GM21576 (cell line): Measurements from ENCODE around the gene AFF3.

Experiments used
- ATAC-seq: cut with Tn5 transposase; IDR thresholded peaks from one replicate; pipeline ENCODE4 v1.9.1; 2021; ENCODE audit warnings: mild to moderate bottlenecking, moderate library complexity; ENCODE audit not compliant: unreplicated experiment

The AFF3 gene

GRCh38 chr2:99899058-99899855 lies 243.1 kb downstream of the AFF3 start:
- no peak for ATAC-seq

- no peak for ATAC-seq
These were observed 243.9 kb downstream of the AFF3 start for GRCh38 chr2:99898336-99899048.

GRCh38 chr2:99891428-99891780 lies 251.0 kb downstream of the AFF3 start:
- ATAC-seq, result no peak

DNA sequence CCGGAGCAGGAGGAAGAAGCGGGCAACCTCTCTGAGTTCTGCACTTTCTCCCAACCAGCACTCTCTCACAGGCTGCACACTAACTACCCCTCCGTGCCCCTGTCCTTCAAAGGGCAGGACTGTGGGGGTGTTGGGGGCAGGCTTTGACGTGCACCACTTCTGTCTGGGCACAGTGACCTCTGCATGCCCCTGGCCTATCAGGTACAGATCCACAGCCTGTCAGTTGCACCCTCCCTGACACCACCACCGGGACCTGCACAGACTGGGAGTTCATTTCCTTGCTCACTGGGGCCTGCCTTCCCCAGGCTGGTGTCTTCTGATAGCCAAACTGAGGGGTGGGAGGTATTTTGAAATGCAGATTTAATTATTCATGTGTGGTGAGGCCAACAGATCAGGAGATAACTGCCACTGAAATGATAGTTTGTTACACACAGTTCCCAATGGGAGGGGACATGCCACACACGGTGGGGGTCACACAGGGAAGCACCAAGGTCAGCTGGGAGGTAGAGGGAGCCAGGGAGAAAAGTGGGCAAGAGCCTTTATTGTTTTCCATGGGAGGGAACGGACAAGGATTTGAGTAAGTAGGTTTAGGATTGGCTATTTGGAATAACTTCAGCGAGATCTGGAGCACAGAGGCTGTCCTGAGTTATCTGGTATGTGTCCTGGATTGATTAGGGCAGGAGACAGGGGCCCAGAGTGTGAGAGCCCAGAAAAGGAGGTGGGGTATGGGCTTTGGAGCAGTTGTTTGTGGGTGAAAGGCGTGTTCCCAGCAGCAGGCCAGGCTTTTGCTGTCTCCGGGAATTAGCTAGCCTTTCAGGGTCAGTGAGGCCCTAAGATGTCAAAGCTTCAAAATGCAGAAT lies 251.6 kb downstream of the AFF3 start:
- ATAC-seq, result no peak

- no peak for ATAC-seq
These were observed 253.8 kb downstream of the AFF3 start for GRCh38 chr2:99888617-99889016.

GRCh38 chr2:99886418-99886817 lies 256.0 kb downstream of the AFF3 start:
- ATAC-seq, result no peak

- no peak for ATAC-seq
These were observed 259.0 kb downstream of the AFF3 start for GRCh38 chr2:99883358-99883757.

DNA sequence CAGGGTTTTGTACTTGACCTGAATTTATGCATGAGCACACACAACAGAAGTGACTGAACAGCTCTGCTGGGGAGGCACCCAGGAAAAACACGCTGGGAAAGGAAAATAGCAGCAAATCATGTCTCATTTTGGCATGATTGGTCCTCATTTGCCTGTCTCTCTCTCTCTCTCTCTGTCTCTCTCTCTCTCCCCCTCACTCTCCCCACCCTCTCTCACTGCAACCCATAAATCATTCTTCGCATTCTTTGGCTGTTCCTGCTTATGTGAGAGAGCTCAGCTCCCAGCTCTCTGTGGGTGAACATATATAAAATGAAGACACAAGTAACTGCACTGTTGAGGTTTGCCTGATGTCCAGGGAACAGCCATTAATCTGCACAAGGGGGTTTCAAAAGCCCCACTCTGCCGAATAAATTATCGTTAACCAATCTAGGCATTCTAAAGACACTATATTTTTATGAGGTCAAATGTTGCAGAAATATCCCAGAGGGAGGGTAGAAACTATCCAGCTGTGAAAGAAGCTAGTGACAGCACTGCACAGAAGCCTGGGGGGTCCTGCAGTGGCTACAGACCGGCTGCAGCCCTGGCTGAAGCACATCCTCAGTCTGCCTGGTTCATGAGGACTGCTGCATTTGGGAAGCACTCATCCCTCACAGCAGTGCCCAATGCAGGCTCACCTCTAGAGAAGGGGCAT lies 260.3 kb downstream of the AFF3 start:
- no peak for ATAC-seq

GRCh38 chr2:99880964-99881294 lies 261.5 kb downstream of the AFF3 start:
- ATAC-seq, result no peak

DNA sequence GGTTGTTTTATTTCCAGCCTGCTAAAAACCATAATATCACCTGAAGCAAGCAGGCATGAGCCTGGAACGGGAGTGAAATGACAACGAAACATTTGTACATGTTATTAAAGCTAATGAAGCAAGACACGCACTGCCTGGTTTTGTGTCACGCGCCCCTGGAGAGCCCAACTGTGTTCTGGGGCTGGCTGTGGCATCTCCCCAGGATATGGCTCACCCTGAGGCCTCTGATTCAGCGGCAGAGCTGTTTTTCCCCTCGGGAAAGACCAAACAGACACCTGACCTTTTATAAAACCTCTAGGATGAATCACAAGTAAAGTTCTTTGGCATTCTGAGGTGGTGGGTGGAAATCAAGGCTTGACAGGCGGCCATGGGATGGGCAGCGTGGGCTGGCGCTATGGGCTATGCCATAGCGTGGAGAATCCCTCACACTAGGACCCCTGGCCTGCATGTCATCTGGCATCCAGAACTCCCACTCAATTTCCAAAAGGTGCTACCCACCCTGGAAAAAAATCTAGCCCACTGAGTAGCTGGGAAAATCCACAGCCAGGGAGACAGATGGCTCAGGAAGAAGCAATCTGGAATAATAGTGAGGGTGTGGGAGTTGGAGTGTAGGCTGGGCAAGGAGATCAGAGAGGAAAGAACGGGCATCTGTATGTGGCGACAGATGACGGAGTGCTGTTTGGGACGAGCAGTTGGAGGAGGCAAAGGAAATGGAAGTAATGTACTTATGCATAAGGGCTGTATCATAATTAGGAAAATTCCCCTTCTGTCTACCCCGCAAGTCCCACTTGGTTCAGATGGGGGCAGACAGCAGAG lies 262.0 kb downstream of the AFF3 start:
- ATAC-seq, result no peak

DNA sequence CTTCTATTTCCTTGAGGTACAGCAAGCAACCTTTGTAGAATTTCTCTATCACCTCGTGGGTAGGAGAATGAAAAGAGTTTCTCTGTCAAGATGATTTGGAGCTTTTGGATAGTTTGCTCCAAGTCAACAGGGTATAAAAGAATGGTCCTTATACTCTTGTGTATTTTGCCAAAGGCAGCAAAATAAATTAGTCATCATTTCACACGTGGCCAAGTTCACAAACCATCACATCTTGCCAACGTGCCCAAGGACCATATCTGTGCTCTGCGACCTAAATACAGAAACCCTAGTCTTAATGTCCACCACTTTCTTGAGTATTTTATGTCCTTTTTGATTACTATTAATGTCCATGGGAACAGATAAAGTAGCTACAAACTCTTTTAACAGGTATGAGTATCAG lies 262.9 kb downstream of the AFF3 start:
- ATAC-seq, result no peak

- no peak for ATAC-seq
These were observed 263.6 kb downstream of the AFF3 start for GRCh38 chr2:99878581-99879350.

GRCh38 chr2:99877963-99878362 lies 264.4 kb downstream of the AFF3 start:
- no peak for ATAC-seq

- no peak for ATAC-seq
These were observed 265.4 kb downstream of the AFF3 start for GRCh38 chr2:99876956-99877355.

GRCh38 chr2:99875627-99876201 lies 266.7 kb downstream of the AFF3 start:
- no peak for ATAC-seq

- no peak for ATAC-seq
These were observed 274.1 kb downstream of the AFF3 start for GRCh38 chr2:99868260-99868659.

DNA sequence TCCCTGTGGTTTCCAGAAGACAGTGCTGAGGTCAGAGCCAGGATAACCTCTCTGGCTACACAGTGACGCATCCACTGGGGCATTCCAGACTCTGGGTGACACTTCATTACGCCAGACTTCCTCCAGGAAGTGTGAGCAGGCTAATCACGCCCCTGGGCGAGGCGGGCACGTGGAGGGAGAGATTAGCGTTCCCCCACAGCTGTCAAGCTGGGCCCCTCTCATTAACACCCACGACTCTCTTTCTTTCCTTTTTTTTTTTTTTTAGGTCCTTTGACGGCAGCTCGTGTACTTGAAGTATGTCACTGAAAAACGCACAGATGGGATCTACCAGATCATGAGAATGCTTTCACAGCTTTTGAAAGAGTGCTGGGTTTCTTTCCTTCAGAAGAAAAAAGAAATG lies 274.6 kb downstream of the AFF3 start:
- ATAC-seq, result no peak

DNA sequence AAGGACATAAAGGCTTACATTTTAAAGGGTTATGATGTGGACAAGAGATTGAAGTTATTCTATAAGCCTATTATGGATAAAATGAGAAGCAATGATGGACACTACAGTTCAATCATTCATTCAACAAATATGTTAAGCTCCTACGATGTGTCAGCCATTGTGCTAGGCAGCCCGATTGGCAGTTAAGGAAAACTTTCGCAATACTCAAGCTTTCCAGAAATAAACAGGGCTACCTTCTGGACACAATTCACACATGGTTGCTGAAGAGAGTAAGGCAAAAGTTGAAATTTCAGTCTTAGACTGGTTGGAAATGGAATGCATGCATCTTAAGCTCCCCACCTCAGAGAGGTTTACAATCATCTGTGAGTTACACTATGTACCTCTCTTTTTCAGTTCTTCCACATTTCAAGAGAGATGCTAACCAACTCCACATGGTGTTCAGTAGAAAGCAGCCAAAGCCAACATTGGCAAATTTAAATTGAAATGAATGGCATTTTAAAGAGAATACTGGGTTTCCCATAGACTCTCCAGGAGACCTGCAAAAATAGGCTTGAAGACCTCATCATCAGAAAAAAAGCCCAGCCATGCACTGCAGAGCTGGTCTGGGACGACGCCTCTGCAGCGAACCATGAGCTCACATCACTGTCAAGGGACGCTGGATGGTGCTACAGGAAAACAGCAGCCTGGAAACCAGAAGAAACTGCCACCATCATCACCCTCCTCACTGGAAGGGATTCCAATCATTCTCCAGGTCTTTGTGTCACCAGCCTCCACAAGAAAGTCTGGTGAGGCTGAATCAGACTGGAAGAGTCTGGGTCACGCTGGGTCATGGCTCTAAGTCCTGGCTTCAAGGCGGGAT lies 276.3 kb downstream of the AFF3 start:
- ATAC-seq, result no peak
